A673 (cell line): ENCODE data around the gene KLHDC3.
"Not testable (repeated sequence)": the region's sequence is repeated elsewhere in the genome, so short reads cannot be mapped to it uniquely, and the experiment has no call there.

Experiments
- CTCF ChIP-seq: fragments of 300-800, 200-600 bp; sonication (generic); conservative IDR thresholded peaks from 2 replicates; pipeline ENCODE4 v1.5.1; 2017; ENCODE audit warnings: low read depth, mild to moderate bottlenecking, antibody characterized with exemption, low read length, moderate library complexity, mixed read lengths
- EZH2 ChIP-seq: fragments of 200-600 bp; sonication (generic); IDR thresholded peaks from 2 replicates; pipeline ENCODE4 v1.6.1; 2017; ENCODE audit warnings: borderline replicate concordance, low read depth, mild to moderate bottlenecking, mixed read lengths, antibody characterized with exemption, low read length; ENCODE audit not compliant: poor library complexity, severe bottlenecking

GRCh38 chr6:43041475-43041874 is 27.4 kb downstream of the KLHDC3 start:
- not testable (repeated sequence) for TF ChIP-seq EZH2, CTCF
